Cardiac fibroblast (primary cell): ENCODE measurements around the gene IL11.
A peak's percentile ranks its signal among the peaks of the same experiment; 100 is the strongest.

Experiments used
- DNase-seq, 2 donors: peaks; one replicate each; pipeline versions ENCODE4 v3.0.0 to v3.0.0-alpha.2; 2010; ENCODE audit warnings: low read depth in 2 of 2
- H3K4me3 ChIP-seq, 2 donors: replicated peaks in 1 of 2; 1 replicate in 1 of 2; 2 replicates in 1 of 2; pipeline ENCODE4 v1.5.1; 2011; ENCODE audit warnings: low read depth in 2 of 2, low read length in 2 of 2, mild to moderate bottlenecking in 2 of 2, moderate library complexity in 1 of 2
- CTCF ChIP-seq: IDR thresholded peaks from one replicate; pipeline ENCODE4 v1.5.1; 2011; ENCODE audit warnings: low read depth, mild to moderate bottlenecking, low read length, inconsistent platforms

IL11 gene

GRCh38 chr19:55376241-55376933 lies 6.1 kb upstream of the IL11 start, which contains the start of gene TMEM190:
TMEM190 (plus strand) TSS chr19:55376826; CDS start chr19:55376854, 28 bp downstream.
- TF ChIP-seq CTCF, result no peak
- H3K4me3 ChIP-seq, result no peak within 1 kb of the TSS
- no peak for DNase-seq

GRCh38 chr19:55373993-55374757 lies 3.9 kb upstream of the IL11 start:
- no peak overlapping the region for H3K4me3 ChIP-seq
- DNase-seq, result peak in 1 of 2 donors; percentile 64
- TF ChIP-seq CTCF, result no peak

GRCh38 chr19:55373306-55373992 lies 3.2 kb upstream of the IL11 start:
- no peak for TF ChIP-seq CTCF
- H3K4me3 ChIP-seq, result no peak overlapping the region
- no peak for DNase-seq

GRCh38 chr19:55372316-55373081 lies 2.2 kb upstream of the IL11 start:
- no peak for TF ChIP-seq CTCF
- DNase-seq, result peak in 1 of 2 donors; percentile 51
- H3K4me3 ChIP-seq, result no peak overlapping the region

GRCh38 chr19:55369653-55370304 lies 484 bp downstream of the IL11 start:
- DNase-seq, result peak; percentile 48 to 68
- TF ChIP-seq CTCF, result no peak
- peak overlapping the region; percentile 56 to 59 for H3K4me3 ChIP-seq
